OCI-LY1 (cell line): ENCODE data around the gene PPP2R3B.

Experiments used
- H2AFZ ChIP-seq: fragments of 200-600 bp; sonication (generic), shearing (Covaris generic); 2 replicates; pipeline ENCODE4 v1.6.0; 2014; ENCODE audit warnings: antibody characterized with exemption, mild to moderate bottlenecking, low read length
- H3F3A ChIP-seq: fragments of 200-600 bp; sonication (generic), shearing (Covaris generic); 2 replicates; pipeline ENCODE4 v1.6.0; 2014; ENCODE audit warnings: mild to moderate bottlenecking, antibody characterized with exemption, low read length, moderate library complexity; ENCODE audit not compliant: insufficient read depth
- H3K27ac ChIP-seq: fragments of 200-600 bp; sonication (generic); 2 replicates; pipeline ENCODE4 v1.5.1; 2014; ENCODE audit warnings: low read length, mixed run types, mild to moderate bottlenecking, low read depth; ENCODE audit not compliant: poor library complexity, severe bottlenecking
- H3K27me3 ChIP-seq: fragments of 200-600 bp; sonication (generic); 2 replicates; pipeline ENCODE4 v1.6.0; 2014; ENCODE audit warnings: antibody characterized with exemption, mild to moderate bottlenecking, low read length, moderate library complexity; ENCODE audit not compliant: insufficient read depth
- H3K36me3 ChIP-seq: fragments of 200-600 bp; sonication (generic); 2 replicates; pipeline ENCODE4 v1.6.1; 2014; ENCODE audit warnings: mild to moderate bottlenecking, antibody characterized with exemption, low read length, moderate library complexity, mixed read lengths; ENCODE audit not compliant: insufficient read depth
- H3K4me1 ChIP-seq: fragments of 200-600 bp; sonication (generic); 2 replicates; pipeline ENCODE4 v1.5.1; 2014; ENCODE audit warnings: mild to moderate bottlenecking, low read length, moderate library complexity; ENCODE audit not compliant: insufficient read depth, severe bottlenecking
- H3K4me2 ChIP-seq: fragments of 200-600 bp; sonication (generic), shearing (Covaris generic); 2 replicates; pipeline ENCODE4 v1.6.1; 2014; ENCODE audit warnings: low read length
- H3K4me3 ChIP-seq: fragments of 200-600 bp; sonication (generic); 2 replicates; pipeline ENCODE4 v1.5.1; 2014; ENCODE audit warnings: low read length, low read depth, mild to moderate bottlenecking, mixed read lengths; ENCODE audit not compliant: poor library complexity, severe bottlenecking
- H3K79me2 ChIP-seq: fragments of 200-600 bp; shearing (Covaris generic); 2 replicates; pipeline ENCODE4 v1.6.1; 2016; ENCODE audit warnings: mixed run types, low read length, mixed read lengths; ENCODE audit not compliant: insufficient read depth
- H3K9ac ChIP-seq: fragments of 200-600 bp; sonication (generic), shearing (Covaris generic); 2 replicates; pipeline ENCODE4 v1.6.1; 2014; ENCODE audit warnings: mild to moderate bottlenecking, low read length, mixed read lengths
- H3K9me2 ChIP-seq: fragments of 200-600 bp; sonication (generic), shearing (Covaris generic); 2 replicates; pipeline ENCODE4 v1.6.1; 2014; ENCODE audit warnings: low read depth, mild to moderate bottlenecking, low read length, mixed read lengths
- H3K9me3 ChIP-seq: fragments of 200-600 bp; shearing (Covaris generic); 2 replicates; pipeline ENCODE4 v1.6.1; 2014; ENCODE audit warnings: low read length, mixed read lengths
- H4K20me1 ChIP-seq: fragments of 200-600 bp; sonication (generic), shearing (Covaris generic); 2 replicates; pipeline ENCODE4 v1.6.0; 2016; ENCODE audit warnings: mild to moderate bottlenecking, low read length; ENCODE audit not compliant: insufficient read depth
- EZH2 ChIP-seq: fragments of 200-600 bp; sonication (generic), shearing (Covaris generic); IDR thresholded peaks from 2 replicates; pipeline ENCODE4 v1.8.0; 2017; ENCODE audit warnings: borderline replicate concordance, mixed run types, mild to moderate bottlenecking, antibody characterized with exemption, low read length, moderate library complexity, mixed read lengths
- TF ChIP-seq, protein P1 (sequence below): fragments of 200-600 bp; sonication (generic), shearing (Covaris generic); IDR thresholded peaks from 2 replicates; pipeline ENCODE4 v1.5.1; 2017; ENCODE audit warnings: mild to moderate bottlenecking, antibody characterized with exemption, low read length, moderate library complexity, mixed read lengths

PPP2R3B gene

DNA sequence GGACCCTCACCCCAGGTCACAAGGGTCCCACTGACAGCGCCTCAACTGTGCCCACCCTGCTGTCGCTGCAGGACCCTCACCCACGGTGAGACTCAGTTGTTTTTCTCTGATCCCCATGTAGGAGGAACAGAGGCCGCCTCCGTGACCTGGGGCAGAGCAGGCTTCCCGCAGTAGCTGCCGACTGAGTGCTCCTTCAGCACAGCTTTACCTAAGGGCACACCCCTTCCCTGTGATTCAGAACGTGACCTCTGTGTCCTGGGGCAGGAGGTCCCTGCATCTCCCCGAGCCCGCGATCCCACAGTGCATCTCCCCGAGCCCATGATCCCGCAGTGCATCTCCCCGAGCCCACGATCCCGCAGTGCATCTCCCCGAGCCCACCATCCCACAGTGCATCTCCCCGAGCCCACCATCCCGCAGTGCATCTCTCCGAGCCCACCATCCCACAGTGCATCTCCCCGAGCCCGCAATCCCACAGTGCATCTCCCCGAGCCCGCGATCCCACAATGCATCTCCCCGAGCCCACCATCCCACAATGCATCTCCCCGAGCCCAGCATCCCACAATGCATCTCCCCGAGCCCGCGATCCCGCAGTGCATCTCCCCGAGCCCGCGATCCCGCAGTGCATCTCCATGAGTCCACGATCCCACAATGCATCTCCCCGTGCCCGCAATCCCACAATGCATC lies 23.6 kb downstream of the PPP2R3B start:
- Histone ChIP-seq H3K27me3 (no peaks in the 10 kb centered on the region), H2AFZ (no peak overlapping the region), H3K36me3 (peaks cover 74% of the 10 kb centered on the region), H3K9ac (no peak overlapping the region), H3K9me3 (0 out of 2 replicates have a peak, but pooled peaks cover 6% of the 10 kb centered on the region), H3K9me2 (no peaks in the 10 kb centered on the region), H3K4me1 (peaks cover 9% of the 10 kb centered on the region), H3K79me2 (peaks cover 30% of the 10 kb centered on the region), H3F3A (no peaks in the 10 kb centered on the region), H3K27ac (no peak overlapping the region), H3K4me2 (no peak overlapping the region), H3K4me3 (no peak overlapping the region), H4K20me1 (no peaks in the 10 kb centered on the region)
- TF ChIP-seq, protein P1, sequence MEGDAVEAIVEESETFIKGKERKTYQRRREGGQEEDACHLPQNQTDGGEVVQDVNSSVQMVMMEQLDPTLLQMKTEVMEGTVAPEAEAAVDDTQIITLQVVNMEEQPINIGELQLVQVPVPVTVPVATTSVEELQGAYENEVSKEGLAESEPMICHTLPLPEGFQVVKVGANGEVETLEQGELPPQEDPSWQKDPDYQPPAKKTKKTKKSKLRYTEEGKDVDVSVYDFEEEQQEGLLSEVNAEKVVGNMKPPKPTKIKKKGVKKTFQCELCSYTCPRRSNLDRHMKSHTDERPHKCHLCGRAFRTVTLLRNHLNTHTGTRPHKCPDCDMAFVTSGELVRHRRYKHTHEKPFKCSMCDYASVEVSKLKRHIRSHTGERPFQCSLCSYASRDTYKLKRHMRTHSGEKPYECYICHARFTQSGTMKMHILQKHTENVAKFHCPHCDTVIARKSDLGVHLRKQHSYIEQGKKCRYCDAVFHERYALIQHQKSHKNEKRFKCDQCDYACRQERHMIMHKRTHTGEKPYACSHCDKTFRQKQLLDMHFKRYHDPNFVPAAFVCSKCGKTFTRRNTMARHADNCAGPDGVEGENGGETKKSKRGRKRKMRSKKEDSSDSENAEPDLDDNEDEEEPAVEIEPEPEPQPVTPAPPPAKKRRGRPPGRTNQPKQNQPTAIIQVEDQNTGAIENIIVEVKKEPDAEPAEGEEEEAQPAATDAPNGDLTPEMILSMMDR = no peak
- TF ChIP-seq EZH2 = no peak

DNA sequence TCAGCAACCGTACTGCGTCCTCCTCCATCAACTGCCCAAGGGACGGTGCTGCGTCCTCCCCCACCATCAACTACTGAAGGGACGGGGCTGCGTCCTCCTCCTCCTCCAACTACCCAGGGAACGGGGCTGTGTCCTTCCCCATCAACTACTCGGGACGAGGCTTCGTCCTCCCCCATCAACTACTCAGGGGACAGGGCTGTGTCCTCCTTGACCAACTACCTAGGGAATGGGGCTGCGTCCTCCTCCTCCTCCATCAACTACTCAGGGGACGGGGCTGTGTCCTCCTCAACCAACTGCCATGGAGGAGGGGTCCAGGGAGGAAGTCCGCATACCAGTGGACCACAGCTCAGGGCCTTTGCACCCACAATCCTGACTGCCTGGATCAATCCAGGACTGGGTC lies 24.4 kb downstream of the PPP2R3B start:
- Histone ChIP-seq H3K9ac (no peak overlapping the region), H3K27ac (no peak overlapping the region), H3K27me3 (no peaks in the 10 kb centered on the region), H3K4me3 (no peak overlapping the region), H3K79me2 (peaks cover 25% of the 10 kb centered on the region), H3F3A (no peaks in the 10 kb centered on the region), H2AFZ (no peak overlapping the region), H3K36me3 (peaks cover 74% of the 10 kb centered on the region), H3K4me2 (no peak overlapping the region), H3K9me2 (no peaks in the 10 kb centered on the region), H3K4me1 (peaks cover 11% of the 10 kb centered on the region), H4K20me1 (no peaks in the 10 kb centered on the region), H3K9me3 (0 out of 2 replicates have a peak, but pooled peaks cover 6% of the 10 kb centered on the region)
- TF ChIP-seq EZH2 = no peak
- TF ChIP-seq, protein P1 = no peak

DNA sequence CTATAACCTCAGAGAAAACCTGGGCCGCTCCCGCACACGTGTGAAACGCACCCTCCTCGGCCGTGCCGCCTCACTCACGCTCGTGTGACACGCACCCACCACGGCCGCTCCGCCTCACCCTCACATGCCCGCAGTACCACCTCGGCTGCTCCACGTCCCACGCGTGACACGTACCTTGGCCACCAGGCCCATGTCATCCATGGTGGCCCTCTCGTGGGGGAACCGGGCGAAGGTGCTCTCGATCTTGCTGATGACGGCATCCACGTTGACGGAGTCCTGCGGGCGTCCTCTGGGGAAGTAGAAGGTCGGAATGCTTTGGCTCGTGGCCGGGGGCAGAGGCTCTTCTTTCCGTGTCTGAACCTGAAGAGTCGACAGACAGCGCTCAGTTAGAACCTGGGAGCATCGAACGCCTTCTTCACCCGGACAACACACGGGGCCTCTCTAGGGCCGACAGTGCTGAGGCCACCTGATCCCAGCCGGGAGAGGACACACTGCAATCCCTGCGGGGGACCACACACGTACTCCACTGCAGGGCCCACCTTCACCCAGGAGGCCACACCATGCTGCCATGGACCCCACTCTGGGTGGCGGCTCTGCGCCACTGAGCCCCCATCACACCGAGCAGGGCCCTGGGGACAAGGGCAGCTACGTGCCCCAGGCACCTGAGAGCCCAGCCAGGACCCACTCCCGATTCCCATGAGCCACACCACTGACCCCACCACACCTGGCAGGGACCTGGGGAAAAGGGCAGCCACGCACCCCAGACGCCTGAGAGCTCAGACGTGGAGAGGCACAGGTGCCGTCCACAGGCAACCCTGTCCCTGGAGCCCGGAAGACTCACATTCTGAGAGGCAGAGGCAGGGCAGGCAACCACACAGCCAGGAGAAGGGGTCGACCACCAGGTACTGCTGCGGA lies 25.2 kb downstream of the PPP2R3B start:
- TF ChIP-seq, protein P1 = no peak
- TF ChIP-seq EZH2 = no peak
- Histone ChIP-seq H3K4me2 (no peak overlapping the region), H3K36me3 (peaks cover 76% of the 10 kb centered on the region), H3K9ac (no peak overlapping the region), H3K9me3 (0 out of 2 replicates have a peak, but pooled peaks cover 6% of the 10 kb centered on the region), H3K9me2 (no peaks in the 10 kb centered on the region), H3K79me2 (peaks cover 26% of the 10 kb centered on the region), H4K20me1 (no peaks in the 10 kb centered on the region), H2AFZ (no peak overlapping the region), H3K4me1 (peaks cover 20% of the 10 kb centered on the region), H3F3A (no peaks in the 10 kb centered on the region), H3K27ac (no peak overlapping the region), H3K4me3 (no peak overlapping the region), H3K27me3 (no peaks in the 10 kb centered on the region)
